Common myeloid progenitor, CD34-positive (primary cell): ENCODE data around the gene BRCA2. TPM values are rescaled to one million over a fixed set of nuclear protein-coding genes. Genes with fewer than 3 reads are reported as not detected.

Experiments
- CTCF ChIA-PET: fragments of 350-600 bp; sonication (Branson Sonifier 250); formaldehyde crosslinking; loops from one replicate; lab custom pipeline; 2021; ENCODE audit warnings: antibody characterized with exemption; lab: Charles Lee
- POLR2A ChIA-PET: fragments of 350-600 bp; sonication (Branson Sonifier 250); formaldehyde crosslinking; loops from one replicate; lab custom pipeline; 2021; ENCODE audit warnings: antibody characterized with exemption; lab: Charles Lee
- DNase-seq, 3 donors: peaks; one replicate each; pipeline versions ENCODE4 v3.0.0 to v3.0.0-alpha.2; 2013
- H3K27ac ChIP-seq, 2 experiments: 1 replicate in 1 of 2; 2 replicates in 1 of 2; pipeline ENCODE4 v1.7.0; 2013; ENCODE audit warnings: inconsistent platforms in 2 of 2, low read length in 2 of 2, mild to moderate bottlenecking in 2 of 2, low read depth in 1 of 2, moderate library complexity in 1 of 2; ENCODE audit not compliant: severe bottlenecking in 2 of 2, insufficient read depth in 1 of 2, poor library complexity in 1 of 2
- H3K27me3 ChIP-seq, 5 experiments: replicated peaks in 2 of 5; 1 replicate in 3 of 5; 2 replicates in 2 of 5; pipeline versions ENCODE4 v1.6.1 to v1.7.0; 2013; ENCODE audit warnings: low read length in 4 of 5, mild to moderate bottlenecking in 2 of 5, moderate library complexity in 2 of 5, inconsistent platforms in 1 of 5; ENCODE audit not compliant: insufficient read depth in 5 of 5, control insufficient read depth in 4 of 5
- H3K36me3 ChIP-seq, 4 experiments: 1 replicate in 2 of 4; 2 replicates in 2 of 4; pipeline versions ENCODE4 v1.6.1 to v1.7.0; 2013; ENCODE audit warnings: low read length in 3 of 4, control low read depth in 1 of 4, mild to moderate bottlenecking in 1 of 4; ENCODE audit not compliant: control insufficient read depth in 4 of 4, insufficient read depth in 4 of 4
- H3K4me1 ChIP-seq, 4 experiments: 1 replicate in 3 of 4; 2 replicates in 1 of 4; pipeline versions ENCODE4 v1.6.1 to v1.7.1; 2013; ENCODE audit warnings: low read length in 3 of 4, mild to moderate bottlenecking in 3 of 4, control low read depth in 1 of 4, inconsistent platforms in 1 of 4, moderate library complexity in 1 of 4; ENCODE audit not compliant: control insufficient read depth in 4 of 4, insufficient read depth in 4 of 4; ENCODE audit errors: control extremely low read depth in 1 of 4
- H3K4me3 ChIP-seq, 7 experiments: 1 replicate in 4 of 7; 2 replicates in 3 of 7; pipeline versions ENCODE4 v1.5.1 to v1.7.0; 2013; ENCODE audit warnings: mild to moderate bottlenecking in 7 of 7, low read length in 6 of 7, moderate library complexity in 6 of 7, inconsistent platforms in 2 of 7, low read depth in 2 of 7, control low read depth in 1 of 7; ENCODE audit not compliant: insufficient read depth in 4 of 7, control insufficient read depth in 1 of 7; ENCODE audit errors: extremely low read depth in 1 of 7
- H3K9me3 ChIP-seq, 5 experiments: 1 replicate in 4 of 5; 2 replicates in 1 of 5; pipeline versions ENCODE4 v1.6.1 to v1.7.1; 2013; ENCODE audit warnings: low read length in 4 of 5, mild to moderate bottlenecking in 2 of 5, inconsistent platforms in 1 of 5, low read depth in 1 of 5, moderate library complexity in 1 of 5; ENCODE audit not compliant: control insufficient read depth in 4 of 5, insufficient read depth in 2 of 5; ENCODE audit errors: control extremely low read depth in 1 of 5
- WGBS: methylation state at CpG from one replicate; pipeline ENCODE4 v1.1.5; 2013; ENCODE audit not compliant: insufficient coverage; 5-methylcytosine and 5-hydroxymethylcytosine counted together
- polyA plus RNA-seq: library from polyadenylated mRNA; unstranded; fragments of 120-200 nt; gene quantifications from one replicate; pipeline ENCODE4 v1.2.1, GENCODE V29; 2013

Gene BRCA2, protein sequence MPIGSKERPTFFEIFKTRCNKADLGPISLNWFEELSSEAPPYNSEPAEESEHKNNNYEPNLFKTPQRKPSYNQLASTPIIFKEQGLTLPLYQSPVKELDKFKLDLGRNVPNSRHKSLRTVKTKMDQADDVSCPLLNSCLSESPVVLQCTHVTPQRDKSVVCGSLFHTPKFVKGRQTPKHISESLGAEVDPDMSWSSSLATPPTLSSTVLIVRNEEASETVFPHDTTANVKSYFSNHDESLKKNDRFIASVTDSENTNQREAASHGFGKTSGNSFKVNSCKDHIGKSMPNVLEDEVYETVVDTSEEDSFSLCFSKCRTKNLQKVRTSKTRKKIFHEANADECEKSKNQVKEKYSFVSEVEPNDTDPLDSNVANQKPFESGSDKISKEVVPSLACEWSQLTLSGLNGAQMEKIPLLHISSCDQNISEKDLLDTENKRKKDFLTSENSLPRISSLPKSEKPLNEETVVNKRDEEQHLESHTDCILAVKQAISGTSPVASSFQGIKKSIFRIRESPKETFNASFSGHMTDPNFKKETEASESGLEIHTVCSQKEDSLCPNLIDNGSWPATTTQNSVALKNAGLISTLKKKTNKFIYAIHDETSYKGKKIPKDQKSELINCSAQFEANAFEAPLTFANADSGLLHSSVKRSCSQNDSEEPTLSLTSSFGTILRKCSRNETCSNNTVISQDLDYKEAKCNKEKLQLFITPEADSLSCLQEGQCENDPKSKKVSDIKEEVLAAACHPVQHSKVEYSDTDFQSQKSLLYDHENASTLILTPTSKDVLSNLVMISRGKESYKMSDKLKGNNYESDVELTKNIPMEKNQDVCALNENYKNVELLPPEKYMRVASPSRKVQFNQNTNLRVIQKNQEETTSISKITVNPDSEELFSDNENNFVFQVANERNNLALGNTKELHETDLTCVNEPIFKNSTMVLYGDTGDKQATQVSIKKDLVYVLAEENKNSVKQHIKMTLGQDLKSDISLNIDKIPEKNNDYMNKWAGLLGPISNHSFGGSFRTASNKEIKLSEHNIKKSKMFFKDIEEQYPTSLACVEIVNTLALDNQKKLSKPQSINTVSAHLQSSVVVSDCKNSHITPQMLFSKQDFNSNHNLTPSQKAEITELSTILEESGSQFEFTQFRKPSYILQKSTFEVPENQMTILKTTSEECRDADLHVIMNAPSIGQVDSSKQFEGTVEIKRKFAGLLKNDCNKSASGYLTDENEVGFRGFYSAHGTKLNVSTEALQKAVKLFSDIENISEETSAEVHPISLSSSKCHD (N-terminal part only)
- 5.4 TPM for polyA plus RNA-seq

DNA sequence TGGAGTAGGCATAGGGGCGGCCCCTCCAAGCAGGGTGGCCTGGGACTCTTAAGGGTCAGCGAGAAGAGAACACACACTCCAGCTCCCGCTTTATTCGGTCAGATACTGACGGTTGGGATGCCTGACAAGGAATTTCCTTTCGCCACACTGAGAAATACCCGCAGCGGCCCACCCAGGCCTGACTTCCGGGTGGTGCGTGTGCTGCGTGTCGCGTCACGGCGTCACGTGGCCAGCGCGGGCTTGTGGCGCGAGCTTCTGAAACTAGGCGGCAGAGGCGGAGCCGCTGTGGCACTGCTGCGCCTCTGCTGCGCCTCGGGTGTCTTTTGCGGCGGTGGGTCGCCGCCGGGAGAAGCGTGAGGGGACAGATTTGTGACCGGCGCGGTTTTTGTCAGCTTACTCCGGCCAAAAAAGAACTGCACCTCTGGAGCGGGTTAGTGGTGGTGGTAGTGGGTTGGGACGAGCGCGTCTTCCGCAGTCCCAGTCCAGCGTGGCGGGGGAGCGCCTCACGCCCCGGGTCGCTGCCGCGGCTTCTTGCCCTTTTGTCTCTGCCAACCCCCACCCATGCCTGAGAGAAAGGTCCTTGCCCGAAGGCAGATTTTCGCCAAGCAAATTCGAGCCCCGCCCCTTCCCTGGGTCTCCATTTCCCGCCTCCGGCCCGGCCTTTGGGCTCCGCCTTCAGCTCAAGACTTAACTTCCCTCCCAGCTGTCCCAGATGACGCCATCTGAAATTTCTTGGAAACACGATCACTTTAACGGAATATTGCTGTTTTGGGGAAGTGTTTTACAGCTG, at the start of gene BRCA2, which contains the start of gene ZAR1L:
Gene BRCA2, plus strand, starts transcription at position 271 of the 790 bp plus-strand sequence. CDS start 953 bp downstream, outside the sequence.
Gene ZAR1L, minus strand, starts transcription at position 126 of the 790 bp plus-strand sequence. CDS start 3,438 bp downstream, outside the sequence.
- no peaks in the 10 kb centered on the region for H3K9me3 ChIP-seq
- H3K36me3 ChIP-seq, result peaks cover 0 to 13% (median 3%) of the 10 kb centered on the region in 4 experiments
- CTCF ChIA-PET, result interaction anchor here (0.7 to 1.4 kb wide), 7 partner anchors 13 to 69 kb away, joined by 3 to 4 read pairs (median 3); no protein-coding TSS in a partner anchor
- no peaks in the 10 kb centered on the region for H3K27me3 ChIP-seq
- POLR2A ChIA-PET, result no interaction called here
- peak within 1 kb of the TSS; percentile 98 to 99 for H3K27ac ChIP-seq
- H3K4me1 ChIP-seq, result peaks cover 9 to 22% (median 21%) of the 10 kb centered on the region in 4 experiments
- peak; percentile 91 to 95 (median 94) for DNase-seq
- peak within 1 kb of the TSS; percentile 63 to 91 (median 88) for H3K4me3 ChIP-seq
- 0% methylated on average over 41 of the region's 60 CpGs for WGBS

- Histone ChIP-seq H3K4me1 (no peaks in the 10 kb centered on the region), H3K4me3 (no peak overlapping the region), H3K27ac (no peak overlapping the region), H3K27me3 (no peaks in the 10 kb centered on the region), H3K9me3 (no peaks in the 10 kb centered on the region), H3K36me3 (peaks cover 6 to 74% (median 31%) of the 10 kb centered on the region in 4 experiments)
- 100% methylated on average over 2 of the region's 2 CpGs for WGBS
- no peak for DNase-seq
- ChIA-PET CTCF (no interaction called here), POLR2A (no interaction called here)
Observed at GRCh38 chr13:32265726-32266125, 49.6 kb upstream of the BRCA2 start.

DNA sequence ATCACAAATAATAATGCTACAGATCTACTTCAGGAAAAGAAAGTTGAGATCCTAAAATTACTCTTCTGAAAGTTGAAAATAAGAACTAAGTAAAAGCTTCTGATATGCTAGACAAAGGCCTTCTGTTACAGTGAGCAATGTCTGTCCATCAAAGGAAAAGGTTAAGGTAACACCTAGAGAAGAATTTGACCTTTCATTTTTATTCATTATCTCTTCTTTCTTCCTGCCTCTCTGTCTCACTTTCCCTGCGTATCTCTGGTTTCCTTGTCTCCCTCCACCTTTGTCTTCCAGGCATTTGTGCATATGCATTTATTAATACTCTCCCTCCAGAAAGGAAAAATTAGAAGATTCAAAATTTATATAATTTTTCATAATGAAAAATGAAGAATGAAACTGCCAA, 49.2 kb upstream of the BRCA2 start:
- no CpG with 5 or more reads among the region's 1 CpG for WGBS

DNA sequence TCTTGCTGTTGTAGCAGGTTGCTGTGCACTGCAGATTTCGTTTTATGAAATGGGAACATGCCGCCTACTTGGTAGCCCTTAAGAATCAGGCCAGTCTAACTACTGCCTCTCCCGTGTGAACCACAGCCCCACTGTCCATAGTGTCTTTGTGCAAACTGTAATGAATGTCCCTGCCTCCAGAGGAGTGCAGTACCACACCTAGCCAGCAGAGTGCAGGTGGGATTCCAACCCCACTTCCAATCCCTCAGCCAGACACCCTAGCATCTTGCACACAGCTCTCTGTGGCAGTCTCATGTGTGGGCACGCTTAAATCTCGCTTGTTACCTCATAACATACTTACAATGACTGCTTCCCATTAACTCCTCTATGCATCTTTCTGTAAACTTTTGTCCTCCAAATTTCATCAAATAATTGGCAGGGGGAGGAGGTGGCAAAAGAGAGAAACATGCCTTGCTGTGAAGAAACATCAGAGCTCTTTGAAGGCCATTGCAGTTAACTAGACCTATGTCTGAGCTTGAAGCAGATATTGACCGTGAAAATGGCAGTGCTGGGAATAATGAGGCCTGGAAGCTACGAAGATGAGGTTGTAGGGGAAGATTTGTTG, 47.4 kb upstream of the BRCA2 start:
- H3K27ac ChIP-seq, result no peak overlapping the region
- DNase-seq, result no peak
- WGBS, result 92% methylated on average over 3 of the region's 7 CpGs
- H3K36me3 ChIP-seq, result peaks cover 6 to 72% (median 30%) of the 10 kb centered on the region in 4 experiments
- H3K4me3 ChIP-seq, result no peak overlapping the region
- no peaks in the 10 kb centered on the region for H3K9me3 ChIP-seq
- ChIA-PET POLR2A (no interaction called here), CTCF (interaction anchor here (1.3 to 2.2 kb wide), 2 partner anchors 11 to 21 kb away, joined by 4 to 6 read pairs; no protein-coding TSS in a partner anchor)
- H3K4me1 ChIP-seq, result no peaks in the 10 kb centered on the region
- no peaks in the 10 kb centered on the region for H3K27me3 ChIP-seq

More for the DNA sequence above, 49.2 kb upstream of the BRCA2 start:
- Histone ChIP-seq H3K9me3 (no peaks in the 10 kb centered on the region), H3K27me3 (no peaks in the 10 kb centered on the region), H3K4me1 (no peaks in the 10 kb centered on the region), H3K4me3 (no peak overlapping the region), H3K27ac (no peak overlapping the region), H3K36me3 (peaks cover 6 to 75% (median 31%) of the 10 kb centered on the region in 4 experiments)
- no peak for DNase-seq
- ChIA-PET CTCF (no interaction called here), POLR2A (no interaction called here)

DNA sequence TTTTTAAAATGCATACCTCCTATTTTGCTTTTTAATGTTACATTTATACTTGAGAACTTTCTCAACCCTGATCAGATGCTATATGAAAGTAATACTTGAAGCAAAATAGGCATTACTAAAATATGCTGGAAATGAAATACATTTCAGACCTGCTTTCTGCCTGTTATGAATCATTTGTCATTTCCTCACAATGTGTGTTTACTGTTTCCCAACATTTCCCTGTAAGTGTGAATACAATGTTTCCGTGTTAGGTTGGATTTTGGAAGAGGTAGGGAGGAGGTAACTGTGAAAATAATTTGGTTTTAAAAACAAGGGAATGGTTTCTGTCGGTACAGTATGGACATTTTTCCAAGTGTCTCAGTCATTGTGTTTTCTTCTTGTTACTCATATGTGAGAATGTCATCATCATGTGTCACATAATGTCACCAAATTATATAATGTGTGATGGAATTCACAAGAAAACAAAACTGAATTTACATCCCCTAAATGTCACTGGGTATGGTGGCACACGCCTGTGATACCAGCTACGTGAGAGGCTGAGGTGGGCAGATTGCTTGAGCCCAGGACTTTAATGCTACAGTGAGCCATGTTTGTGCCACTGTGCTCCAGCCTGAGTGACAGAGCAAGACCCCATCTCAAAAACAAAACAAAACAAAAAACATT, 43.2 kb upstream of the BRCA2 start:
- Histone ChIP-seq H3K27ac (no peak overlapping the region), H3K27me3 (no peaks in the 10 kb centered on the region), H3K9me3 (no peaks in the 10 kb centered on the region), H3K4me1 (no peaks in the 10 kb centered on the region), H3K4me3 (no peak overlapping the region), H3K36me3 (peaks cover 2 to 68% (median 24%) of the 10 kb centered on the region in 4 experiments)
- DNase-seq, result no peak
- POLR2A ChIA-PET, result no interaction called here
- CTCF ChIA-PET, result interaction anchor here (1.0 kb wide), 1 partner anchor 32 kb away, joined by 4 read pairs; no protein-coding TSS in a partner anchor
- 100% methylated on average over 2 of the region's 4 CpGs for WGBS
